B cell (primary cell): ENCODE data around the gene FAM120A. TPM values are rescaled to one million over a fixed set of nuclear protein-coding genes. Genes with fewer than 3 reads are reported as not detected.

ENCODE experiments used
- ATAC-seq: fragments of 200-7000 bp; cut with Tn5 transposase; one replicate; pipeline ENCODE4 v1.10.0; 2021; ENCODE audit warnings: low read depth, mild to moderate bottlenecking, moderate number of reproducible peaks, moderate library complexity
- CTCF ChIA-PET: fragments of 350-600 bp; sonication (Branson Sonifier 250); formaldehyde crosslinking; loops from one replicate; lab custom pipeline; 2021; ENCODE audit warnings: antibody characterized with exemption, inconsistent platforms; lab: Charles Lee
- POLR2A ChIA-PET: fragments of 350-600 bp; sonication (Branson Sonifier 250); formaldehyde crosslinking; loops from one replicate; lab custom pipeline; 2021; ENCODE audit warnings: antibody characterized with exemption; lab: Charles Lee
- DNase-seq: peaks from one replicate; pipeline ENCODE4 v3.0.0; 2013
- H2AFZ ChIP-seq: 2 replicates; pipeline ENCODE4 v1.6.1; 2012; ENCODE audit warnings: mild to moderate bottlenecking, low read depth, low read length; ENCODE audit not compliant: insufficient read depth, poor library complexity, severe bottlenecking
- H3K27ac ChIP-seq, 2 donors: 1 replicate in 1 of 2; 2 replicates in 1 of 2; pipeline ENCODE4 v1.5.1; 2012 to 2013; ENCODE audit warnings: low read length in 2 of 2, mild to moderate bottlenecking in 2 of 2, moderate library complexity in 1 of 2
- H3K27me3 ChIP-seq, 4 experiments: fragments of 200-600 bp in 1 of 4; sonication (generic) in 1 of 4; replicated peaks in 1 of 4; 1 replicate in 2 of 4; 2 replicates in 2 of 4; pipeline versions ENCODE4 v1.6.1 to v1.7.0; 2013 to 2016; ENCODE audit warnings: low read length in 3 of 4, mild to moderate bottlenecking in 2 of 4, mixed read lengths in 1 of 4, moderate library complexity in 1 of 4; ENCODE audit not compliant: insufficient read depth in 4 of 4, control insufficient read depth in 3 of 4; ENCODE audit errors: control extremely low read depth in 1 of 4
- H3K36me3 ChIP-seq, 2 experiments: replicated peaks in 1 of 2; 1 replicate in 1 of 2; 2 replicates in 1 of 2; pipeline versions ENCODE4 v1.6.1 to v1.7.1; 2013; ENCODE audit warnings: low read length in 1 of 2; ENCODE audit not compliant: insufficient read depth in 2 of 2, control insufficient read depth in 1 of 2; ENCODE audit errors: control extremely low read depth in 1 of 2, extremely low read depth in 1 of 2
- H3K4me1 ChIP-seq, 2 donors: fragments of 200-600 bp in 1 of 2; sonication (generic) in 1 of 2; 1 replicate in 1 of 2; 2 replicates in 1 of 2; pipeline versions ENCODE4 v1.5.1 to v1.6.1; 2013 to 2017; ENCODE audit warnings: low read length in 2 of 2; ENCODE audit not compliant: control insufficient read depth in 2 of 2, insufficient read depth in 2 of 2
- H3K4me2 ChIP-seq: replicated peaks from 2 replicates; pipeline ENCODE3; 2012; ENCODE audit warnings: mild to moderate bottlenecking, low read depth, low read length; ENCODE audit not compliant: poor library complexity, severe bottlenecking
- H3K4me3 ChIP-seq, 5 experiments: fragments of 200-600 bp in 1 of 5; sonication (generic) in 1 of 5; 1 replicate in 3 of 5; 2 replicates in 2 of 5; pipeline versions ENCODE4 v1.5.1 to v1.7.0; 2011 to 2016; ENCODE audit warnings: low read length in 4 of 5, mild to moderate bottlenecking in 4 of 5, low read depth in 2 of 5, control low read depth in 1 of 5, moderate library complexity in 1 of 5; ENCODE audit not compliant: insufficient read depth in 1 of 5; ENCODE audit errors: control extremely low read depth in 1 of 5, extremely low read depth in 1 of 5
- H3K79me2 ChIP-seq: fragments of 200-600 bp; sonication (generic); one replicate; pipeline ENCODE4 v1.6.0; 2016; ENCODE audit warnings: low read length; ENCODE audit not compliant: control insufficient read depth, insufficient read depth
- H3K9ac ChIP-seq: fragments of 200-600 bp; sonication (generic); 2 replicates; pipeline ENCODE4 v1.6.1; 2017; ENCODE audit warnings: mild to moderate bottlenecking, low read length, moderate library complexity
- H3K9me3 ChIP-seq, 3 donors: one replicate each; pipeline versions ENCODE4 v1.6.1 to v1.7.1; 2013; ENCODE audit warnings: low read length in 2 of 3; ENCODE audit not compliant: control insufficient read depth in 2 of 3, insufficient read depth in 1 of 3; ENCODE audit errors: control extremely low read depth in 1 of 3
- H4K20me1 ChIP-seq: 2 replicates; pipeline ENCODE4 v1.6.0; 2012; ENCODE audit warnings: mild to moderate bottlenecking, low read length; ENCODE audit not compliant: insufficient read depth, control insufficient read depth, poor library complexity, severe bottlenecking
- H3K27ac Mint-ChIP-seq: one replicate; pipeline ENCODE4 v1.8.0; 2021; ENCODE audit warnings: mixed read lengths
- H3K27me3 Mint-ChIP-seq: one replicate; pipeline ENCODE4 v1.8.0; 2021; ENCODE audit warnings: mixed read lengths
- H3K4me1 Mint-ChIP-seq: one replicate; pipeline ENCODE4 v1.8.0; 2021; ENCODE audit warnings: mixed read lengths
- H3K4me3 Mint-ChIP-seq: one replicate; pipeline ENCODE4 v1.8.0; 2021; ENCODE audit warnings: mixed read lengths
- H3K9me3 Mint-ChIP-seq: one replicate; pipeline ENCODE4 v1.8.0; 2022; ENCODE audit warnings: mixed read lengths; ENCODE audit not compliant: insufficient read depth
- CTCF ChIP-seq: fragments of 200-600 bp; IDR thresholded peaks from one replicate; pipeline ENCODE4 v1.8.0; 2022; ENCODE audit warnings: antibody characterized with exemption, mild to moderate bottlenecking
- EZH2 ChIP-seq: IDR thresholded peaks from 2 replicates; pipeline ENCODE4 v1.6.1; 2012; ENCODE audit warnings: borderline replicate concordance, low read depth, mild to moderate bottlenecking, moderate library complexity, low read length; ENCODE audit not compliant: insufficient read depth, poor library complexity, severe bottlenecking
- WGBS: methylation state at CpG from one replicate; pipeline ENCODE4 v1.1.5; 2013; ENCODE audit warnings: missing lambda C conversion rate; ENCODE audit not compliant: insufficient coverage; 5-methylcytosine and 5-hydroxymethylcytosine counted together
- intact Hi-C: fragments of 100-400 bp; cut with micrococcal nuclease; formaldehyde crosslinking; loops from one replicate; pipeline ENCODE4 v1.10.0; 2022
- polyA plus RNA-seq: library from polyadenylated mRNA; depleted of rRNA; stranded (reverse); fragments of >200 nt; gene quantifications from 2 replicates; pipeline ENCODE4 v1.2.3, GENCODE V29; 2012
- total RNA-seq, 2 donors: library from RNA; stranded (reverse); fragments of 120-200 nt in 1 of 2; gene quantifications; 1 replicate in 1 of 2; 2 replicates in 1 of 2; pipeline versions ENCODE4 v1.2.3 to v1.2.4, GENCODE V29; 2013 to 2022

The FAM120A gene
- total and polyA plus RNA-seq, 2 donors (not counting 1 experiment from before 2014, with no cell fraction given): 48.4 to 105 TPM

GRCh38 chr9:93501406-93501805 is 49.9 kb downstream of the FAM120A start:
- H3K27me3 ChIP-seq: no peaks in the 10 kb centered on the region
- ChIA-PET CTCF (no interaction called here), POLR2A (no interaction called here)
- H3K9me3 Mint-ChIP-seq: no peaks in the 10 kb centered on the region
- peak overlapping the region; percentile 41 for H3K4me3 Mint-ChIP-seq
- H3K27ac Mint-ChIP-seq: peak overlapping the region; percentile 8
- H3K4me1 Mint-ChIP-seq: peaks cover 45% of the 10 kb centered on the region
- H3K27me3 Mint-ChIP-seq: no peaks in the 10 kb centered on the region
- no peak for TF ChIP-seq CTCF
- TF ChIP-seq EZH2: no peak
- peaks cover 23% of the 10 kb centered on the region for H3K79me2 ChIP-seq
- H3K27ac ChIP-seq: peak overlapping the region in 1 of 2 donors; percentile 61
- peaks cover 4 to 39% of the 10 kb centered on the region in 2 experiments for H3K36me3 ChIP-seq
- no peaks in the 10 kb centered on the region for H3K9me3 ChIP-seq
- DNase-seq (peak; percentile 21), ATAC-seq (no peak)
- peak overlapping the region; percentile 39 for H3K4me2 ChIP-seq
- peak overlapping the region in 1 of 5 experiments; percentile 36 for H3K4me3 ChIP-seq
- H3K4me1 ChIP-seq: peaks cover 21 to 32% of the 10 kb centered on the region in 2 donors
- intact Hi-C loops: no loop called here
- WGBS: 63% methylated on average over 3 of the region's 4 CpGs
- peaks cover 24% of the 10 kb centered on the region for H4K20me1 ChIP-seq
- H2AFZ ChIP-seq: peak overlapping the region; percentile 35
- H3K9ac ChIP-seq: no peak overlapping the region

DNA sequence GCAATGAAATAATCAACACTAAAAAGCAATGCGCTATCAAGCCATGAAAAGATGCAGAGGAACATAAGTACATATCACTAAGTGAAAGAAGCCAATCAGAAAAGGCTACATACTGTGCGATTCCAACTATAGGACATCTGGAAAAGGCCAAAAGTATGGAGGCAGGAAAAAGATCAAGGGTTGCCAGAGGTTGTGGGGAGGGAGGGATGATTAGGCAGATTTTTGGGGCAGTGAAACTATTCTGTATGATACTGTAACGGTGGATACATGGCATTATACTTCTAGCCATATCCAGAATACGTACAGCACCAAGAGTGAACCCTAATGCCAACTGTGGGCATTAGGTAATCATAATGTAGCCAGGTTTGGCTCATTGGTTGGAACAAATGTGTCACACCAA is 51.9 kb downstream of the FAM120A start:
- intact Hi-C loops: no loop called here
- no peak for TF ChIP-seq EZH2
- TF ChIP-seq CTCF: no peak
- no peak for DNase-seq
- no peak for ATAC-seq
- H3K4me1 Mint-ChIP-seq: peaks cover 62% of the 10 kb centered on the region
- ChIA-PET POLR2A (no interaction called here), CTCF (interaction anchor here (0.8 kb wide), 1 partner anchor 8 kb away, joined by 4 read pairs; no protein-coding TSS in a partner anchor)
- H3K9me3 Mint-ChIP-seq: no peaks in the 10 kb centered on the region
- H3K4me3 ChIP-seq: no peak overlapping the region
- H3K27me3 ChIP-seq: no peaks in the 10 kb centered on the region
- H3K4me3 Mint-ChIP-seq: no peak overlapping the region
- no peaks in the 10 kb centered on the region for H3K27me3 Mint-ChIP-seq
- no peak overlapping the region for H3K27ac ChIP-seq
- 100% methylated on average over 1 of the region's 4 CpGs for WGBS
- H3K27ac Mint-ChIP-seq: peak overlapping the region; percentile 44
- peaks cover 34% of the 10 kb centered on the region for H4K20me1 ChIP-seq
- H3K4me1 ChIP-seq: peaks cover 34 to 40% of the 10 kb centered on the region in 2 donors
- no peak overlapping the region for H3K9ac ChIP-seq
- H3K9me3 ChIP-seq: no peaks in the 10 kb centered on the region
- peaks cover 35% of the 10 kb centered on the region for H3K79me2 ChIP-seq
- H3K36me3 ChIP-seq: peaks cover 7 to 27% of the 10 kb centered on the region in 2 experiments
- no peak overlapping the region for H3K4me2 ChIP-seq
- H2AFZ ChIP-seq: no peak overlapping the region
